Astrocyte (in vitro differentiated cells and primary cell): ENCODE results near the gene WHRN. TPM values are rescaled to one million over a fixed set of nuclear protein-coding genes. Genes with fewer than 3 reads are reported as not detected.

Experiments used
- DNase-seq: peaks from one replicate; pipeline ENCODE4 v3.0.0-alpha.2; 2010; ENCODE audit warnings: low read depth
- FAIRE-seq: peaks from 2 replicates; lab custom pipeline; 2011; peaks lifted over from hg19 to GRCh38; lab: Jason Lieb, UNC
- H2AFZ ChIP-seq: 2 replicates; pipeline ENCODE4 v1.6.0; 2012; ENCODE audit warnings: low read depth, low read length, inconsistent platforms
- H3K27ac ChIP-seq: 2 replicates; pipeline ENCODE4 v1.5.1; 2011; ENCODE audit warnings: low read depth, low read length, inconsistent platforms
- H3K27me3 ChIP-seq: 2 replicates; pipeline ENCODE4 v1.6.0; 2011; ENCODE audit warnings: low read length, inconsistent platforms; ENCODE audit not compliant: insufficient read depth
- H3K36me3 ChIP-seq: 2 replicates; pipeline ENCODE4 v1.5.1; 2011; ENCODE audit warnings: low read length, inconsistent platforms; ENCODE audit not compliant: insufficient read depth
- H3K4me1 ChIP-seq: 2 replicates; pipeline ENCODE4 v1.5.1; 2011; ENCODE audit warnings: low read length, inconsistent platforms; ENCODE audit not compliant: insufficient read depth
- H3K4me2 ChIP-seq: 2 replicates; pipeline ENCODE4 v1.6.0; 2012; ENCODE audit warnings: low read length, inconsistent platforms
- H3K4me3 ChIP-seq: 2 replicates; pipeline ENCODE4 v1.5.1; 2011; ENCODE audit warnings: low read depth, mild to moderate bottlenecking, low read length, inconsistent platforms; ENCODE audit not compliant: insufficient read depth
- H3K79me2 ChIP-seq: 2 replicates; pipeline ENCODE4 v1.6.0; 2012; ENCODE audit warnings: mild to moderate bottlenecking, low read length, inconsistent platforms; ENCODE audit not compliant: insufficient read depth
- H3K9ac ChIP-seq: 2 replicates; pipeline ENCODE4 v1.6.0; 2012; ENCODE audit warnings: mild to moderate bottlenecking, low read length, inconsistent platforms
- H3K9me3 ChIP-seq: 2 replicates; pipeline ENCODE4 v1.5.1; 2012; ENCODE audit warnings: low read depth, mild to moderate bottlenecking, low read length, inconsistent platforms; ENCODE audit not compliant: insufficient read depth
- H4K20me1 ChIP-seq: 2 replicates; pipeline ENCODE4 v1.6.0; 2012; ENCODE audit warnings: low read length, inconsistent platforms; ENCODE audit not compliant: insufficient read depth
- H3K27ac Mint-ChIP-seq: one replicate; pipeline ENCODE4 v1.8.0; 2021; ENCODE audit warnings: mild to moderate bottlenecking, mixed read lengths; ENCODE audit not compliant: unreplicated experiment
- H3K27me3 Mint-ChIP-seq: one replicate; pipeline ENCODE4 v1.8.0; 2021; ENCODE audit warnings: low read depth, mixed read lengths; ENCODE audit not compliant: unreplicated experiment
- H3K36me3 Mint-ChIP-seq: one replicate; pipeline ENCODE4 v1.8.0; 2021; ENCODE audit warnings: low read depth, mixed read lengths; ENCODE audit not compliant: unreplicated experiment
- H3K4me1 Mint-ChIP-seq: one replicate; pipeline ENCODE4 v1.8.0; 2021; ENCODE audit warnings: low read depth, mixed read lengths; ENCODE audit not compliant: unreplicated experiment
- H3K4me3 Mint-ChIP-seq: one replicate; pipeline ENCODE4 v1.8.0; 2021; ENCODE audit warnings: mild to moderate bottlenecking, moderate library complexity, mixed read lengths; ENCODE audit not compliant: unreplicated experiment
- H3K9me3 Mint-ChIP-seq: one replicate; pipeline ENCODE4 v1.8.0; 2021; ENCODE audit warnings: mild to moderate bottlenecking, mixed read lengths; ENCODE audit not compliant: unreplicated experiment
- CTCF ChIP-seq: IDR thresholded peaks from 2 replicates; pipeline ENCODE4 v1.5.1; 2011; ENCODE audit warnings: low read depth, mild to moderate bottlenecking, inconsistent platforms, low read length, moderate library complexity; ENCODE audit not compliant: insufficient read depth
- EZH2 ChIP-seq: IDR thresholded peaks from 2 replicates; pipeline ENCODE4 v1.6.1; 2012; ENCODE audit warnings: mild to moderate bottlenecking, low read length, inconsistent platforms; ENCODE audit not compliant: insufficient read depth
- total RNA-seq: library from RNA; stranded (reverse); gene quantifications from 2 replicates; pipeline ENCODE4 v1.2.1, GENCODE V29; 2021

The WHRN gene
- total RNA-seq, 1 donor from 2014 or later, result 10.2 TPM

- no peak overlapping the region for H3K4me2 ChIP-seq
- no peak for FAIRE-seq
Observed at GRCh38 chr9:114507726-114508125, 2.5 kb upstream of the WHRN start.

GRCh38 chr9:114506082-114506390 lies 763 bp upstream of the WHRN start:
- DNase-seq, result no peak
- peaks cover 16% of the 10 kb centered on the region for H3K27me3 Mint-ChIP-seq
- H3K4me1 Mint-ChIP-seq, result peaks cover 24% of the 10 kb centered on the region
- Histone ChIP-seq H3K4me2 (peak overlapping the region; percentile 98), H2AFZ (peak overlapping the region; percentile 85), H3K27ac (no peak overlapping the region), H4K20me1 (peaks cover 3% of the 10 kb centered on the region), H3K4me1 (peaks cover 22% of the 10 kb centered on the region), H3K9me3 (no peaks in the 10 kb centered on the region), H3K79me2 (no peaks in the 10 kb centered on the region), H3K27me3 (peaks cover 51% of the 10 kb centered on the region), H3K4me3 (peak overlapping the region; percentile 81), H3K9ac (peak overlapping the region; percentile 87), H3K36me3 (no peaks in the 10 kb centered on the region)
- FAIRE-seq, result no peak
- peak overlapping the region; percentile 88 for H3K4me3 Mint-ChIP-seq
- no peaks in the 10 kb centered on the region for H3K36me3 Mint-ChIP-seq
- no peaks in the 10 kb centered on the region for H3K9me3 Mint-ChIP-seq
- H3K27ac Mint-ChIP-seq, result peak overlapping the region; percentile 96
- TF ChIP-seq EZH2, result no peak
- no peak for TF ChIP-seq CTCF

More at GRCh38 chr9:114507726-114508125, 2.5 kb upstream of the WHRN start:
- Histone ChIP-seq H3K4me1 (peaks cover 9% of the 10 kb centered on the region), H3K9ac (no peak overlapping the region), H3K27me3 (peaks cover 62% of the 10 kb centered on the region), H3K9me3 (no peaks in the 10 kb centered on the region), H3K4me3 (no peak overlapping the region), H4K20me1 (peaks cover 3% of the 10 kb centered on the region), H2AFZ (no peak overlapping the region), H3K36me3 (no peaks in the 10 kb centered on the region), H3K27ac (no peak overlapping the region), H3K79me2 (no peaks in the 10 kb centered on the region)
- Mint-ChIP-seq H3K27ac (no peak overlapping the region), H3K27me3 (peaks cover 16% of the 10 kb centered on the region), H3K9me3 (no peaks in the 10 kb centered on the region), H3K4me1 (peaks cover 11% of the 10 kb centered on the region), H3K36me3 (peaks cover 2% of the 10 kb centered on the region), H3K4me3 (no peak overlapping the region)
- TF ChIP-seq CTCF, result peak; percentile 30
- no peak for TF ChIP-seq EZH2
- DNase-seq, result no peak

- H3K4me2 ChIP-seq, result peak overlapping the region; percentile 98
- H3K9me3 Mint-ChIP-seq, result no peaks in the 10 kb centered on the region
- peaks cover 3% of the 10 kb centered on the region for H4K20me1 ChIP-seq
- H3K4me3 ChIP-seq, result peak overlapping the region; percentile 62
- H3K4me1 ChIP-seq, result peaks cover 22% of the 10 kb centered on the region
- DNase-seq (peak; percentile 49), FAIRE-seq (no peak)
- peak overlapping the region; percentile 85 for H2AFZ ChIP-seq
- H3K27me3 ChIP-seq, result peaks cover 39% of the 10 kb centered on the region
- peaks cover 24% of the 10 kb centered on the region for H3K4me1 Mint-ChIP-seq
- H3K79me2 ChIP-seq, result no peaks in the 10 kb centered on the region
- H3K9ac ChIP-seq, result peak overlapping the region; percentile 87
- H3K27me3 Mint-ChIP-seq, result peaks cover 14% of the 10 kb centered on the region
- H3K4me3 Mint-ChIP-seq, result peak overlapping the region; percentile 90
- no peak overlapping the region for H3K27ac ChIP-seq
- H3K36me3 ChIP-seq, result no peaks in the 10 kb centered on the region
- peak; percentile 45 for TF ChIP-seq EZH2
- TF ChIP-seq CTCF, result peak; percentile 14
- no peaks in the 10 kb centered on the region for H3K36me3 Mint-ChIP-seq
- H3K27ac Mint-ChIP-seq, result peak overlapping the region; percentile 75
- no peaks in the 10 kb centered on the region for H3K9me3 ChIP-seq
Observed at GRCh38 chr9:114504341-114505186, 709 bp downstream of the WHRN start.
